HG03378 (cell line): ENCODE results near the gene GRIP1.
A peak's percentile ranks its signal among the peaks of the same experiment; 100 is the strongest.

Experiments
- ATAC-seq: cut with Tn5 transposase; IDR thresholded peaks from one replicate; pipeline ENCODE4 v1.9.1; 2021; ENCODE audit warnings: mild to moderate bottlenecking, moderate library complexity; ENCODE audit not compliant: unreplicated experiment

The GRIP1 gene

DNA sequence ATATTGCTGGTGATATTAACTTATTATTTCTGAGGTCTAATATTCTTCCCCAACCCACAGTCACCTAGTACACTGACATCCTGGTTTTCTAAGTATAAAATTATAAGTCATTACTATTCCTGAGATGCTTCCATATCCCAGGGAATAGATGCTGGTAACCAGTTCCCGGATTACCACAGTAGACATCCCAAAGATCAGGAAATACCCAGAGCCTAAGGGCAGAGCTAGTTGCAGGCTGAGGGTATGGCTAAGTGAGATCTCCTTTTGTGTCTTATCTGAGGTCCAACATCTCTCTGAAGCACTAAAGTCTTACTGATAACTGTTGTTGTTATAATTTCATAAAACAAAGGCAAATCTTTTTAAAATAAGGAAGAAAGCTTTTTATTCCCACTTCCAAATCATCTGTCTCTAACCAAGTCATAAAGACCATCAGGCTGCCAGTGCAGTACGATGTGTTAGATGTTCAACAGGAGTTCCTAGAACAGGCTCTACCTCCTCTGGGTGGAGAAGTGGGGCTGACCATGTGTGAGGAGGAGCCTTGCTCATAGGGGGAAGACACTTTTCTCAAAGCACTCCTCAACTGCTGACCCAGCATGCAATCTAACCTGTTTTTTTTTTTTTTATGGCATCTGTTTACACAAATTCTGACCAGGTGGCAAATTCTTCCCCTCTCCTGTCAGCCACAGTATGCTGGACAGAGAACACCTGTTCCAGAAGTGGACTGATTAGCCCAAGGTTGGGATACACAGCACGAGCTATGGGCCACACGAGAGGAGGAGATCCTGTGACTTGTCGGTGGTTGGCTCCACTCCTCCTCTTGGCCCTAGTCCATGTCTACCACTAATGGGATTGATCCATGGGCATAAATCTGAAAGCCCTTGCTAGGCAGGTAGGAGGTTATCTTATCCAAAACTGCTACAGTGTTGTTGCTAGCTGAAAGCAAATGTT lies 16.1 kb upstream of the GRIP1 start:
- ATAC-seq: no peak

DNA sequence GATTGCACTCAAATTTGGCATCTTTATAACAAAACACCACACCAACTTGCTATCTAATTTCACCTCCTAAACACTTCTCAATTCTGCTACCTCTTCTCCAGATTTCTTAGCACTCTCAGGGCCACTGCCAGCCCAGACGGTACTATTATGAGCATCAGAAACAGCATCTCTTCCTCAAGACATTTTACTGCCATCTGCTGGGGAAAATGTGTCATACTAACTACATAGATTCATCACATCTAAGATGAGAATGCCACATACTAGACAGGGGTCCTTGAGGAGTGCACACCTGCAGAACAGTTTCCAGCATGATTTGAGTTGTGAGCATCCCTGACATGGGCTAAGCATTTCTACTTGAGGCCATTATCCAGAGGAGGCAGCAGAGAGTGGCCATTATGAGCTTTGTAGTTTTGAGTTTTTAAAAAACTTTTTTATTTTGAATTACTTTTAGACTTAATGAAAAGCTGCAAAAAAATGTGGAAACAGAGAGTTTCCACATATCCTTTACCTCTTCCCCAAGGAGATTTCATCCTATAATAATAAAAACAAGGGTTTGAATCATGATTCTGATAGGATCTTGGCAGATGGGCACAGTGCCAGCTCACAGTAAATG lies 15.1 kb upstream of the GRIP1 start:
- ATAC-seq: peak; percentile 87

DNA sequence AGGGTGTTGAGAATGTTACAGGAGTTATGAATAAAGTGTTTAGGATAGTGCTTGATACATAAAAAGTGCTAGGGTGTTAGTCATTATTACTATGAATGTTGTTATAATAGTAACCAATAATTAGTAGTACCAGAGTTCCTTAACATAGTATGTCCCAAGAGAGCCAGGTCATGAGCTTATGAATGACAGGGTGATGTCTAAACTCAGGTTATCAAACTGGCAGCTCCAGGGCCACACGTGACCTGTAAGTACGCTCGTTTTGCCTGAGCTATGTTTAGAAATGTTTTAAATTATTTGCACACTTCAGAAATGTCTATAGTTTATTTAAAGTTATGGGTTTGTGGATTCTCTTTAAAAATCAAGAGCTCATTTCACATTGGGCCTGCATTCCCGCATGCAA lies 14.1 kb upstream of the GRIP1 start:
- ATAC-seq: no peak

DNA sequence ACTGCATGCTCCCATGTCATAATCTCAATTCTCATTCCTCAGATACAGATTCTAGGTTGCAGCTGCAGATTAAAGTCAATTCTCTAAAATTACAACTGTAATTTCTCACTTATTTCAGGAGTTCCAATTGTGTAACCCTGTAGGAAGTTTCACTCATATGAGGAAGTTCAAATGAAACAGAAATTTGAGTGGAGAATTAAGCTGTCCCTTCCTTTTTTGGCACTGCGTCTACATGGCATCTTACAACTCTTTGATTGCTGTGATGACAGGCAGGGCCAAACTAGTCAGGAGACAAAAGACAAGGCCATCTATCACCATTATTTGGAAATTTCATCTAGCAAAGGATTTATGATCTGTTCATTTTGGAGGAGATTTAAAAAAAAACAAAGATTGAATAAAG lies 13.3 kb upstream of the GRIP1 start:
- no peak for ATAC-seq

DNA sequence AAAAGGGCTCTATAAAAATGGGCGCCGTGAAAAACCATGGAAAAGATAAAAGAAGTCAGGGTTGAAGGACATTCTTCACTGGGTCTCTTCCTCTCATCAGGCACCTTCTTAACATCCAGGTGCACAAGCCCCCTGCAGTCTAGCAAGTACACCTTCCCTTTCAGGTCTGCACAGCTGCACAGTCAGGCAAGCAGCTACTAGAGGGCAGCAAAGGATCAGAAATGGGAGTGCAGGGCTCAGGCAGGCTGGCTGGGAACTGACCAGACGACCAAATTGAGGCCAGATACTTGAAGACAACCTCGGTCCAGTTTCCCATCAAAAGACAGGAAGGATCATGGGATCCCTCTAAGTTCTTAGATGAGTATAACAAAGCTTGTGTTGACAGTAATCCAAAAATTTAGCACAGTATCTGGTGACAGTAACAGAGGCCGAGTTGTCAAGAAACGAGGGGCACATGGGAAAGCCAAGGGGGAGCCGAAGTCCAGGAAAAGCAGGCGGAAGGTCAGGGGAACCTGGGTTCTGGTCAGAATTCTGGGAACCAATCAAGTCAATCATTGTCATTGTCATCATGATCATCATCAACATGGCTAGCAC lies 10.1 kb upstream of the GRIP1 start:
- peak; percentile 56 for ATAC-seq

DNA sequence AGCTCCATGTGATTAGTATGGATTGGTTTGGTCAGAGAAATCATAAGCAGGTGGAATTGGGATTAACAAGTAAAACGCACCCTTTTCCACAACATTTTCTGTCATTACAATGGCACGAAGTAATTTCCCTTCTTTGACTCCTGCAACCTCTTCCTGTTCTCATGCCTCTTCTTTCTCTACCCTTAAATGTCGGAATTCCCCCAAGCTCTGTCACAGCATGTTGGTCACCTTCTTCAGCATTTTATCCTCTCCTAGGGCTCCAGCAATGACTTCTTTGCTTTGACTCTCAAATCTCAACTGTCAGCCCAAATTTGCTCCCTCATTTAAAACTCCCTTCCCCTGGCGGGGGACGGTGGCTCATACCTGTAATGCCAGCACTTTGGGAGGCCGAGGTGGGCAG lies 5.3 kb upstream of the GRIP1 start:
- no peak for ATAC-seq

DNA sequence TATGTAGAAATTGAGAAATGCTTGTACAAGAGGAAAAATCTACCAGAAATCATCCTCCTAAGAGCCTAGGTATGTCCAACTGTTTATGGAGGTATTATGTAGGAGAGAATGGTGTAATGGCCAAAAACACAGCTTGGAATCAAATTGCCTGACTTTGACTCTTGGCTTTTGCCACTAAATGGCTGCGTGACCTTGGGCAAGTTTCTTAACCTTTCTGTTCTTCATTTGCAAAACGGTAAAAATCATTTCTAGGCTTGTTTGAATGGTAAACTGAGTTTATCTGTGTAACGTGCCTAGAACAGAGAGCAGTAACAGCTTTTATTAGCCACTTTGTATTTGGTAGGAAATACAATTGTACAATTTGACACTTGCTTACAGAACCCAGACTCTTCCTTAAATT lies 4.9 kb upstream of the GRIP1 start:
- ATAC-seq: no peak

DNA sequence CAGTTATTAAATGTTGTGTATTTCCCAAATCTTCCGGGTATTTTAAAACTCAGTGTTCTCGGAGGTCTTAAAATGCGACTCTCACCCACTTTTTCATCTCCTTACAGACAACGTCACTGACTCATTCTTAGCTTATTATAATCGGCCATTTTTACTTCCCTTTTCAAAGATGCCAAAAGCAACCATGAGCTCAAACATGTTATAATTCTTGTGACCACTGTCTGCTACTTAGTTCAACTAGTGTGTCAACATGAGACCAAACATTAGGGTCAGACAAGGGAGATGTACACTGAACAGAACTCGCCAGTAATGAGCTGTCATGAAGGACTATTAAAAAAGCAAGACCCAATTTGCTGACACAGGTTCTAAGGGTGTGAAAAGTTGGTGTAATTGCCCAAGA lies 4.2 kb upstream of the GRIP1 start:
- ATAC-seq: no peak

DNA sequence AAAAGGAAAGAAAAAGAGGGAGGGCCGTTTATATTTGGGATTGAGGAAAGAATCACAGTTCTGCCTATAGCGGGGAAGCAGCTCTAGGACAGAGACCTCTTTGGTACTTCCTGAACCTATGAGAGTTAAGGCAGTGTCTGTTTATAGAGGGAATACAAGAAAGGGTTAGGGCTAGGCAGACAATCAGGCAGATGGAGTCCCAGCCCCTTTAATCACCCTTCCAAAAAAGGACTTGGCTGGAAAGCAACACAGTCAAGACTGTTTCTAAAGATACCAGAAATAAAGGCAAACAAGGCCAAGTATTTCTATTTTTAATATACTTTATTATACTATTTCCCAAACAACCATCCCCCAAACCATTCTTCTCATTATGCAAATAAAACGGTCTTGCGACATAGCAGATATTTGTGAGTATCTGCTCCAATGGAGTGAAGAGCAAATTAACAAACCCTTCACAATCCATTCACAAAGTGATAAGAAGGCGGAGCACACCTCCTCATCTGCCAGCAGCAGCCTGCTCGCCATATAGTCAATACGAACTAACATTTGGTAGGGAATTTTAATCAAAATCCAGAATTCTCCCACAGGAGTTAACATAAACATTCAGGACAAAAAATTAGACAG lies 697 bp upstream of the GRIP1 start:
- ATAC-seq: no peak

DNA sequence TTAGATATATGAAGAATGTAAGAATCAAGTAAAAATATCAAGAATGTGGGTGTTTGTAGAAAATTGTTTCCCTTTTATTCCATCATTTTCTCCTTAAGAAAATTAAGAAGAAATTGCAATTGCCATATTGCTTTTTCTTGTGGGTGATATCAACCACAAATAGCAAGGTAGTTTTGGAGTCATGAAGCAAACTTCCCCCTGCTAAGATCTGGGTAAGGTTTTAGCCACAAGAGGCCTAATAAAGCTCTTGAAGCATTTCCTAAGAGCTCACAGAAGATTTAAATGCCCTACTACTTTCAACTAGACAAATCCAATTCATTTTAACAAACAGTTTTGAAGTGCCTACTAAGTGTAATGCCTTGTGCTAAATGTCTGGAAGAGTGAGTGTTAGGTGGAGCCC lies 2.6 kb downstream of the GRIP1 start:
- no peak for ATAC-seq

DNA sequence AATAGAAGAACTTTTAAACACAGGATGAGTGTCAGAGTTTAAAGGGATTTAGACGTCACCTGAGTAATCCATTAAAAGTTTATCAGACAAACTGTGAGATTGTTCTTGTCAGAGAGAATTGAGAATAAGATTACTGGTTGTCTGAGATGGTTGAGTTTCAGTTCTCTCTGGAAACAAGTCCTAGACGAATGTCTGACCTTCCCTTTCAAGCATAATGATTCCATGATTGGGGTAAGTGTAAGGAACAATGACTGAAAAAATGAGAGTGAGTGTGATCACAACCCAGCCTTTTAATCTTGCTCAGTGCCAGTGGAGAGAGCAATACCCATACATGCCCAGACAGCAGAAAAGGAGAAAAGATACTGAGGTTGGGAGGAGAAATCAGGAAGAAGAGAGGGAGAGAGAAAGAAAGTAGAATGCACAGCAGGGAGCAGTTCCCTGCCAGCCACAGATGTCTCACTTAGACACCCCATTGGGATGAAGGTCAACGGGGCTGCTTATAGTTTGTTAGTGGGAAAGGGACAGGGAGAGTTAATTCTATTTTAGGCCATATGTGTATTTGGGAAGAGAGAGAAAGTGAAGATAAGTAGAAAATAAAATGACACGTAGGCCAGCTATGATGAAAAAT lies 4.3 kb downstream of the GRIP1 start:
- no peak for ATAC-seq

DNA sequence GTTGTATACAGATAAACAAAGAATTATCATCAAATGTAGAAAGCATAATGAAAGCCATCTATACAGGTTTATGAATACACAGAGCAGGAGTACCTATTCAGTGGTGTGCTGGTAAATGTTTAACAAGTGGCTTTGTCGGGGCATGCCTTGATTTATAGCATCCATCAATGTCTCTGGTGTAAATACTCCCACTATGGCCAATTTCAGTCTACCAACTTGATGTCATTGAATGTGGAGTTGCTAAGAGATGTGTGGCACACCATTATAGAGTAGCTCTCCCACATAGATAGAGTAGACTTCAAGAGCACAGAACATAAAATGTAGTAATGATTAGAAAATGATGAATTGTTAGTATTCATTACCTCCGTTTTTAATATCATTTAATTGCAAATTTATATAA lies 9.3 kb downstream of the GRIP1 start:
- no peak for ATAC-seq

DNA sequence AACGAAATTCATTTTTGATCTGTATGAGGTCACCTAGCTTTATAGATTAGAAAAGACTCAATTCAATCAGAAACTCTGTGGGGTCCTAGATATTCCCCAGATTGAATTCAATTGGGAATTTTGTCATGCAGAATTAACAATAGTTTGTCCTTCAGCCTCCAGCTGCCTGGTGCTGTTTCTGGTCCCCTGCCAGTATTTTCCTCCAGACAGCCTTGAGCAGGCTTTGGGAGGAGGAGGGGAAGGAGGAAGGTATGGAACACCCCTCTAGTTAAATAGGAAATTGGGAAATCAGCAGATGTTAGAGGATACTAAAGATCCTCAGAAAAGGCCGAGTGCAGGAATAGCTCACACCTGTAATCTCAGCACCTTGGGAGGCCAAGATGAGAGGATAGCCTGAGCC lies 10.6 kb downstream of the GRIP1 start:
- no peak for ATAC-seq

DNA sequence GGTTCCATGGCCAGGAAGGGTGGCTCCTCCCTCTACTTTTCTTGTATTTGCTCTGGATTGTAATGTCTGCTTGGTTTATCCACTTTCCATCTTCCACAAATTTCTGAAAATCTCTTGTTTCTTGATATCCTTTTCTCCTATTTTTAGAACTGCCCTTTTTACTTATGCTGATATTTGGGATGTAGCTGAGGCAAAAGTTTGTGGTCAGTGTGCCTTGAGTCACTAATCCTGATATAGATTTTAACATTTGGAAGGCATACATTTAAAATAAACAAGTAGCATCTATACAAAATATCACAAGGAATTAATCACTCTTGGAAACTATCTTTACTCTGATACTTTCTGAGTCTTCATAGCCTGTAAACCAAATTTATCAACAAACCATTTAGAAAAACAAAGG lies 11.0 kb downstream of the GRIP1 start:
- no peak for ATAC-seq

DNA sequence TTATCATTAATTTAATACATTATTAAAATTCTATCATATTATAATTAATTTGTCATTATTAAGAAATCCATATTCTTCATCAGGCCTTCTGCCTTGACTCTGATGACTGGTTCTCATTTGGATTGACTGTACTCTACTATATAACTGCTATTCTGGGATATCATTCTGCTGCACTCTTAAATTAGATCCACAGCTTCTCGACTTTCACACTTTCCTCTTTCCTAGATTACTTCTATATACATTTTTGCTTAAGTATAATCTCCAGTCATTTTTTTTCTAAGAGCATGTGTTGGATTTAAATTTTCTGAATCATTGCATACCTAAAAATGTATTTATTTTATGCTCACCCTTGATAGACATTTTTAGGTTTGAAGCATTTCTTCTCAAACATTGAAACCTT lies 12.4 kb downstream of the GRIP1 start:
- ATAC-seq: no peak

DNA sequence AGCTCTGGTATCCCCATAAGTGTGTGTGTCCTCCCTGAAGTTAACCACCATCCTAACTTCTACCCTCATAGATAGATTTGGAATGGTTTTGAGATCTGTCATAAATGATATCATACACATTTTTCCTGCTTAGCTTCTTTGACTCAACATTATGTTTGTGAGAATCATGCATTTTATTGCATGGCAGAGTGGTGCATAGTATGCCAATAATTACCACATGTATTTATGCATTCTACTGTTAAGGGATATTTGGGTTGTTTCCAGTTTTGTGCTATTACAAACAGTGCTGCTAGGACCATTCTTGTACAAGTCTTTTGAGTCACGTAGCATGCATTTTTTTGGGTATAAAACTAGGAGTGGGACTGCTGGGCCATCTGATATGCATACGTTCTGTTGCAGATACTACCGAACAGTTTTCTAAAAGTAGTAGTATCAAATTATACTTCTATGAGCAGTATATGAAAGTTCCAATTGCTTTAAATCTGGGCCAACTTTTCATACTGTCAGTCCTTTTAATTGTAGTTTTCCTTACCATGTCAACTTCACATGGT lies 13.4 kb downstream of the GRIP1 start:
- ATAC-seq: no peak

DNA sequence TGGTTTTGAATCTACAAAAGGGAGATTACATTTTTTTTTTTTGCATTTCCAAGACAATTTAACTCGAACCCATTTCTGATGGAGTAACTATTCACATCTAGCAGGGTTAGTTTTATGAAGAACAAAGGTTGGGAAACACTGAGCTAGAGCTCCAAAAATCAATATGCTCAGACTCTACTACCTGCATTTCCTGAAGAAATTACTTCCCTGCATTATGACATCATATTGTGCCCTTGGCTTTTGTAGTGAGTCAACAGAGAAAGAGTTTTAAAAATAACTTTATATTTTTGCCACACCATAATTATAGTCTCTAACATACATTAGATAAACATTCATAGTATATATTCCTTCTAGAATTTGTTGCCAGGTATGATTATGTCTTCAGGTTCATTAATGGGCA lies 14.8 kb downstream of the GRIP1 start:
- ATAC-seq: no peak

DNA sequence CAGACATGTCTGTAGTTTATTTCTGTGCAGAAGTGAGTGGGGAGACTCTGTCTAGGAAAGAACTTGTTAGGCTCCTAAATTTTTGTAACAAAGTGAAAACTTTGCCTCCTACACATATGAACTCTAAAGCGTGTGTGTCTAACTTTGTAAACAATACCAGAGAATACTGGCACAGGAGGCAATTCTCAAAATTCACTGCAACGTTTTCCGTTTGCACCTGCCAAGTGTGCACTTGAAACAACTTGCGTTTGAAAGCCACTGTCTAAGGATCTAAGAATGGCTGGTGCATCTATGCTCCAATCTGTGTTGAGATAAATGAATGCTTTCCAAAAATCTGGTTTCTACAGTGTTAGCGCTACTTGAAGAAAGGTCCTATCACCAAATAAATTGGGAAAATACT lies 15.3 kb downstream of the GRIP1 start:
- ATAC-seq: no peak

DNA sequence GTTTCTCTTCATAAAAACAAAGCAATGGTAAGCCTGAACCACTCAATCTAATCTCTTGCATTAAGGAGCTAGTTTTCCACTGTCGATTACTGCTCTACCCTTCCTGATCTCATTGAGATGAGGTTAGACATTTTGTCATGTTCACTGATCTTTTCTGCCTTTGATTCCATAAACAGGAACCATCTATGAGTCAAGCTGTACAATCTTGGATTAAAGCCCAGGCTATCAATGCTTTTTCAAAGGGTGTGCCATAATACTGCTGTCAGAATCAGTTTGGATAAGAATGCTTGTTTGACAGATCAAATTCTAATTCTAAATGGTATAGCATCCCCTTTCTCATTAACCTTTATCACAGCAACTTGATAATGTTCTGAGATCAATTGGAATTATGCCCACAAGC lies 16.1 kb downstream of the GRIP1 start:
- no peak for ATAC-seq

DNA sequence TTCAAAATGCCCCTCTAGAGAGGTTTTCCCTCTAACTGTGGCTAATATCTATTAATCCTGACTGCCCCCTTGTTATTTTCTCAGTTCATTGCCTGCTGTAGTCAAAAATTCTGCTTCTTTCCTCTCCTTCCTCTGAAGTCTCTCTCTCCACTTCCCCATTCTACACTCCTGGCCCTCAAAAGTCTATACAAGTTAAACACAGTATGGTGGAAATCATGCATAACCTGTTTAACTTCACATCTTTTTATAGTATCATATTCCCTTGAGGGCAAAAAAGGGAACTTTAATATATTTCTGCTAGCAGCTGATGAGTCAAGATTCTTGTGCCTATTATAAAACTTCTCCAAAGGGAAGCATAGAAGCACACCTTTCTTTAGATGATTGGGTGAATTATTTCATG lies 16.7 kb downstream of the GRIP1 start:
- peak; percentile 68 for ATAC-seq

DNA sequence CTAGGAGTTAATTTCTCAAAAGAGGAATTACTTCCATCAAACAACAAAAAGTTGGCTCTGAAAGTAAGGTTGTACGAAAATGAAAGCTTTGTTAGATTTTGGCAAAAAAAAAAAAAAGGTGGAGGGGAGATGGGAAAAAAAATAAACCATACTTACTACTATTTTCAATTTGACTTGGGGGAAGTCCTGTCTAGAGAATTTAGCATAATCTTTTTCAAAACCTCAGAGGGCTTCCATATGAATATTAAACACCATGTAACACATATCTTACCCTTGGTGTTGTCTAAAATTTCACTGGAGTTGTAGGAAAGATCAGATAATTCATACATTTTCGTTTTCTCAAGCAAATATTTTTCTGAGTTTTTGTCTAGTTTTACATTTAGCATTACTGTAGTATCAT lies 17.5 kb downstream of the GRIP1 start:
- ATAC-seq: no peak
